Measurements from ENCODE around the gene CCDC89.

GRCh38 chr11:85699957-85700741 is 14.2 kb upstream of the CCDC89 start:
- TF ChIP-seq EP300 (IDR thresholded peaks at IDR 0.05), result no peak
- TF ChIP-seq CTCF (IDR thresholded peaks at IDR 0.05), result no peak

Measured in tibial nerve (tissue), 4 donors.